AG09309 (cell line): Measurements from ENCODE around the gene FLOT2.
"Not testable (repeated sequence)": the region's sequence is repeated elsewhere in the genome, so short reads cannot be mapped to it uniquely, and the experiment has no call there.

ENCODE experiments used
- DNase-seq: peaks from one replicate; pipeline ENCODE4 v3.0.0-alpha.2; 2010; ENCODE audit warnings: low read depth
- H3K4me3 ChIP-seq: 2 replicates; pipeline ENCODE4 v1.5.1; 2011; ENCODE audit warnings: mild to moderate bottlenecking, low read depth, low read length, moderate library complexity; ENCODE audit not compliant: control insufficient read depth
- CTCF ChIP-seq: IDR thresholded peaks from 2 replicates; pipeline ENCODE4 v1.5.1; 2011; ENCODE audit warnings: mild to moderate bottlenecking, low read depth, low read length, inconsistent platforms; ENCODE audit not compliant: insufficient read depth, control insufficient read depth; ENCODE audit errors: missing control alignments

The FLOT2 gene

GRCh38 chr17:28940675-28941074, 43.1 kb upstream of the FLOT2 start:
- H3K4me3 ChIP-seq: no peak overlapping the region
- no peak for DNase-seq
- no peak for TF ChIP-seq CTCF

GRCh38 chr17:28940142-28940541, 42.6 kb upstream of the FLOT2 start:
- DNase-seq: no peak
- no peak for TF ChIP-seq CTCF
- H3K4me3 ChIP-seq: no peak overlapping the region

GRCh38 chr17:28938552-28938951, 41.0 kb upstream of the FLOT2 start:
- no peak overlapping the region for H3K4me3 ChIP-seq
- TF ChIP-seq CTCF: no peak
- DNase-seq: no peak

- no peak overlapping the region for H3K4me3 ChIP-seq
- TF ChIP-seq CTCF: no peak
- DNase-seq: no peak
Observed at GRCh38 chr17:28937044-28937729, 39.7 kb upstream of the FLOT2 start.

GRCh38 chr17:28935744-28936460, 38.4 kb upstream of the FLOT2 start:
- no peak for DNase-seq
- TF ChIP-seq CTCF: no peak
- no peak overlapping the region for H3K4me3 ChIP-seq

GRCh38 chr17:28934508-28934907, 37.0 kb upstream of the FLOT2 start:
- not testable (repeated sequence) for DNase-seq, H3K4me3 ChIP-seq

- DNase-seq: no peak
- no peak overlapping the region for H3K4me3 ChIP-seq
- TF ChIP-seq CTCF: no peak
Observed at GRCh38 chr17:28929787-28930186, 32.3 kb upstream of the FLOT2 start.
